Coronary artery (tissue), 2 donors: ENCODE results near the gene WWC2.

Experiments used
- DNase-seq: peaks from one replicate; pipeline ENCODE4 v3.0.0-alpha.2; 2017; ENCODE audit warnings: low spot score
- H3K27ac ChIP-seq, 2 donors: fragments of 200-600 bp; sonication (generic); one replicate each; pipeline ENCODE4 v1.5.1; 2016 to 2019
- H3K4me3 ChIP-seq: fragments of 200-600 bp; sonication (generic); 2 replicates; pipeline ENCODE4 v1.5.1; 2016; ENCODE audit warnings: mild to moderate bottlenecking, moderate library complexity
- TF ChIP-seq, protein P1 (sequence below): fragments of 200-600 bp; sonication (generic); IDR thresholded peaks from one replicate; pipeline ENCODE4 v1.5.1; 2019; ENCODE audit warnings: antibody characterized with exemption

The WWC2 gene

GRCh38 chr4:183337349-183337748 is 238.3 kb downstream of the WWC2 start:
- TF ChIP-seq, protein P1, sequence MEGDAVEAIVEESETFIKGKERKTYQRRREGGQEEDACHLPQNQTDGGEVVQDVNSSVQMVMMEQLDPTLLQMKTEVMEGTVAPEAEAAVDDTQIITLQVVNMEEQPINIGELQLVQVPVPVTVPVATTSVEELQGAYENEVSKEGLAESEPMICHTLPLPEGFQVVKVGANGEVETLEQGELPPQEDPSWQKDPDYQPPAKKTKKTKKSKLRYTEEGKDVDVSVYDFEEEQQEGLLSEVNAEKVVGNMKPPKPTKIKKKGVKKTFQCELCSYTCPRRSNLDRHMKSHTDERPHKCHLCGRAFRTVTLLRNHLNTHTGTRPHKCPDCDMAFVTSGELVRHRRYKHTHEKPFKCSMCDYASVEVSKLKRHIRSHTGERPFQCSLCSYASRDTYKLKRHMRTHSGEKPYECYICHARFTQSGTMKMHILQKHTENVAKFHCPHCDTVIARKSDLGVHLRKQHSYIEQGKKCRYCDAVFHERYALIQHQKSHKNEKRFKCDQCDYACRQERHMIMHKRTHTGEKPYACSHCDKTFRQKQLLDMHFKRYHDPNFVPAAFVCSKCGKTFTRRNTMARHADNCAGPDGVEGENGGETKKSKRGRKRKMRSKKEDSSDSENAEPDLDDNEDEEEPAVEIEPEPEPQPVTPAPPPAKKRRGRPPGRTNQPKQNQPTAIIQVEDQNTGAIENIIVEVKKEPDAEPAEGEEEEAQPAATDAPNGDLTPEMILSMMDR = no peak
- Histone ChIP-seq H3K4me3 (no peak overlapping the region), H3K27ac (no peak overlapping the region)
- peak; percentile 62 for DNase-seq

GRCh38 chr4:183337833-183338232 is 238.8 kb downstream of the WWC2 start:
- TF ChIP-seq, protein P1 = no peak
- peak; percentile 26 for DNase-seq
- H3K27ac ChIP-seq = no peak overlapping the region
- no peak overlapping the region for H3K4me3 ChIP-seq

GRCh38 chr4:183342541-183343533 is 243.8 kb downstream of the WWC2 start:
- peak; percentile 65 for DNase-seq
- Histone ChIP-seq H3K4me3 (no peak overlapping the region), H3K27ac (no peak overlapping the region)
- TF ChIP-seq, protein P1 = no peak

- TF ChIP-seq, protein P1 = no peak
- peak; percentile 35 for DNase-seq
- H3K4me3 ChIP-seq = no peak overlapping the region
- H3K27ac ChIP-seq = no peak overlapping the region
Measured at GRCh38 chr4:183343730-183344129, 244.7 kb downstream of the WWC2 start.

GRCh38 chr4:183344523-183345255 is 245.6 kb downstream of the WWC2 start:
- TF ChIP-seq, protein P1 = no peak
- Histone ChIP-seq H3K4me3 (no peak overlapping the region), H3K27ac (no peak overlapping the region)
- DNase-seq = peak; percentile 62

GRCh38 chr4:183345261-183345660 is 246.2 kb downstream of the WWC2 start:
- H3K4me3 ChIP-seq = no peak overlapping the region
- peak; percentile 53 for DNase-seq
- H3K27ac ChIP-seq = no peak overlapping the region
- TF ChIP-seq, protein P1 = no peak
